SU-DHL-6 (cell line): ENCODE measurements around the gene ESAM.

Source experiments
- CTCF ChIP-seq: fragments of 200-600 bp; sonication (generic); IDR thresholded peaks from one replicate; pipeline ENCODE4 v1.5.1; 2017; ENCODE audit warnings: antibody characterized with exemption, mild to moderate bottlenecking, low read length, moderate library complexity; ENCODE audit not compliant: insufficient read depth, poor library complexity, severe bottlenecking
- EZH2phosphoT487 ChIP-seq: fragments of 200-600 bp; sonication (generic), shearing (Covaris generic); conservative IDR thresholded peaks from 2 replicates; pipeline ENCODE4 v1.6.1; 2018; ENCODE audit warnings: mild to moderate bottlenecking, antibody characterized with exemption, low read length, moderate library complexity, mixed read lengths

GRCh38 chr11:124779568-124779967, 17.5 kb upstream of the ESAM start:
- no peak for TF ChIP-seq CTCF
- no peak for TF ChIP-seq EZH2phosphoT487
